Hepatocyte (in vitro differentiated cells): Measurements from ENCODE around the gene SYNGAP1.

Experiments
- CTCF ChIP-seq: fragments of 200-600 bp; sonication (generic); IDR thresholded peaks from 2 replicates; pipeline ENCODE4 v1.5.1; 2016; ENCODE audit warnings: antibody characterized with exemption, mild to moderate bottlenecking; ENCODE audit not compliant: poor library complexity
- EZH2phosphoT487 ChIP-seq: fragments of 200-600 bp; sonication (generic); IDR thresholded peaks from one replicate; pipeline ENCODE4 v1.6.1; 2018; ENCODE audit warnings: antibody characterized with exemption, mild to moderate bottlenecking, low read depth, moderate library complexity; ENCODE audit not compliant: unreplicated experiment, severe bottlenecking

GRCh38 chr6:33407132-33407718, 12.6 kb upstream of the SYNGAP1 start:
- peak; percentile 33 for TF ChIP-seq CTCF
- TF ChIP-seq EZH2phosphoT487: no peak
